GM04503 (cell line): ENCODE data around the gene SEPTIN10.
"Not testable (repeated sequence)": the region's sequence is repeated elsewhere in the genome, so short reads cannot be mapped to it uniquely, and the experiment has no call there.

Source experiments
- DNase-seq: peaks from one replicate; pipeline ENCODE4 v3.0.0-alpha.2; 2012; ENCODE audit warnings: low read depth

The SEPTIN10 gene

GRCh38 chr2:109601783-109602182 is 12.0 kb downstream of the SEPTIN10 start:
- no peak for DNase-seq

- no peak for DNase-seq
Observed at GRCh38 chr2:109597283-109597682, 16.5 kb downstream of the SEPTIN10 start.

GRCh38 chr2:109595644-109596043 is 18.1 kb downstream of the SEPTIN10 start:
- DNase-seq = no peak

GRCh38 chr2:109594246-109594885 is 19.4 kb downstream of the SEPTIN10 start:
- DNase-seq = no peak

- DNase-seq = no peak
Observed at GRCh38 chr2:109592905-109593304, 20.9 kb downstream of the SEPTIN10 start.

- DNase-seq = no peak
Observed at GRCh38 chr2:109591206-109591605, 22.6 kb downstream of the SEPTIN10 start.

- no peak for DNase-seq
Observed at GRCh38 chr2:109586687-109587086, 27.1 kb downstream of the SEPTIN10 start.

GRCh38 chr2:109582928-109583895 is 30.6 kb downstream of the SEPTIN10 start:
- DNase-seq = no peak

GRCh38 chr2:109577630-109578029 is 36.1 kb downstream of the SEPTIN10 start:
- not testable (repeated sequence) for DNase-seq

- no peak for DNase-seq
Observed at GRCh38 chr2:109575373-109575772, 38.4 kb downstream of the SEPTIN10 start.

- no peak for DNase-seq
Observed at GRCh38 chr2:109563980-109564550, 49.7 kb downstream of the SEPTIN10 start.

GRCh38 chr2:109563288-109563687 is 50.5 kb downstream of the SEPTIN10 start:
- no peak for DNase-seq

GRCh38 chr2:109562421-109562820 is 51.3 kb downstream of the SEPTIN10 start:
- no peak for DNase-seq

- DNase-seq = no peak
Observed at GRCh38 chr2:109560265-109560664, 53.5 kb downstream of the SEPTIN10 start.

GRCh38 chr2:109558076-109558882 is 55.5 kb downstream of the SEPTIN10 start:
- DNase-seq = no peak

GRCh38 chr2:109557309-109557708 is 56.5 kb downstream of the SEPTIN10 start:
- no peak for DNase-seq

GRCh38 chr2:109555346-109555900 is 58.3 kb downstream of the SEPTIN10 start:
- no peak for DNase-seq

GRCh38 chr2:109554758-109555157 is 59.0 kb downstream of the SEPTIN10 start:
- no peak for DNase-seq

- DNase-seq = no peak
Observed at GRCh38 chr2:109549016-109549590, 64.7 kb downstream of the SEPTIN10 start.

GRCh38 chr2:109547280-109547679 is 66.5 kb downstream of the SEPTIN10 start:
- DNase-seq = no peak
